LNCaP clone FGC (cell line): Measurements from ENCODE around the gene PCYT2.

ENCODE experiments used
- DNase-seq: peaks from one replicate; pipeline ENCODE4 v3.0.0-alpha.2; 2011; ENCODE audit warnings: low read depth
- H3K4me3 ChIP-seq: 2 replicates; pipeline ENCODE4 v1.5.1; 2011; ENCODE audit warnings: mild to moderate bottlenecking, low read depth, low read length, control low read depth
- CTCF ChIP-seq: IDR thresholded peaks from 2 replicates; pipeline ENCODE4 v1.5.1; 2012; ENCODE audit warnings: mild to moderate bottlenecking; ENCODE audit not compliant: control insufficient read depth, insufficient read depth; ENCODE audit errors: extremely low read depth

The PCYT2 gene

GRCh38 chr17:81901167-81902022, 9.8 kb downstream of the PCYT2 start:
- DNase-seq = no peak
- no peak for TF ChIP-seq CTCF
- H3K4me3 ChIP-seq = no peak overlapping the region

- no peak for TF ChIP-seq CTCF
- no peak overlapping the region for H3K4me3 ChIP-seq
- no peak for DNase-seq
Measured at GRCh38 chr17:81900181-81900820, 10.9 kb downstream of the PCYT2 start.

- DNase-seq = no peak
- TF ChIP-seq CTCF = no peak
- H3K4me3 ChIP-seq = no peak overlapping the region
Measured at GRCh38 chr17:81899514-81900166, 11.6 kb downstream of the PCYT2 start.

- no peak overlapping the region for H3K4me3 ChIP-seq
- no peak for DNase-seq
- no peak for TF ChIP-seq CTCF
Measured at GRCh38 chr17:81898885-81899284, 12.3 kb downstream of the PCYT2 start.

GRCh38 chr17:81898029-81898866, 13.0 kb downstream of the PCYT2 start:
- no peak for DNase-seq
- no peak for TF ChIP-seq CTCF
- no peak overlapping the region for H3K4me3 ChIP-seq

GRCh38 chr17:81895400-81895799, 15.8 kb downstream of the PCYT2 start:
- TF ChIP-seq CTCF = no peak
- DNase-seq = no peak
- no peak overlapping the region for H3K4me3 ChIP-seq
